ENCODE measurements around the gene CYP4A22.
"Not testable (repeated sequence)": the region's sequence is repeated elsewhere in the genome, so short reads cannot be mapped to it uniquely, and the experiment has no call there.

The CYP4A22 gene

GRCh38 chr1:47186267-47187185 is 49.3 kb downstream of the CYP4A22 start:
- DNase-seq, result no peak

- DNase-seq, result no peak
Observed at GRCh38 chr1:47187231-47187925, 50.1 kb downstream of the CYP4A22 start.

GRCh38 chr1:47187926-47188250 is 50.6 kb downstream of the CYP4A22 start:
- no peak for DNase-seq

GRCh38 chr1:47188791-47189785 is 51.8 kb downstream of the CYP4A22 start:
- no peak for DNase-seq

- no peak for DNase-seq
Observed at GRCh38 chr1:47189844-47190508, 52.7 kb downstream of the CYP4A22 start, which contains the start of gene PDZK1IP1. PDZK1IP1 (minus strand) TSS chr1:47190036; CDS start chr1:47189932, 104 bp downstream.

- no peak for DNase-seq
Observed at GRCh38 chr1:47190509-47190855, 53.2 kb downstream of the CYP4A22 start.

GRCh38 chr1:47190857-47191256 is 53.6 kb downstream of the CYP4A22 start:
- DNase-seq, result no peak

- no peak for DNase-seq
Observed at GRCh38 chr1:47191940-47192457, 54.8 kb downstream of the CYP4A22 start.

GRCh38 chr1:47192458-47193384 is 55.5 kb downstream of the CYP4A22 start:
- DNase-seq, result peak in 3 of 4 experiments; percentile 32 to 48 (median 37)

GRCh38 chr1:47193496-47193895 is 56.3 kb downstream of the CYP4A22 start:
- not testable (repeated sequence) for DNase-seq

- no peak for DNase-seq
Observed at GRCh38 chr1:47194311-47194710, 57.1 kb downstream of the CYP4A22 start.

GRCh38 chr1:47195981-47196380 is 58.7 kb downstream of the CYP4A22 start:
- not testable (repeated sequence) for DNase-seq

- no peak for DNase-seq
Observed at GRCh38 chr1:47196622-47197021, 59.4 kb downstream of the CYP4A22 start.

GRCh38 chr1:47198214-47198613 is 61.0 kb downstream of the CYP4A22 start:
- DNase-seq, result no peak

Data from activated CD4-positive, CD25-positive, alpha-beta regulatory T cell (primary cell).